OCI-M1 (cell line): ENCODE results near the gene SLC16A7.
"Not testable (repeated sequence)": the region's sequence is repeated elsewhere in the genome, so short reads cannot be mapped to it uniquely, and the experiment has no call there.

ENCODE experiments used
- DNase-seq: peaks from one replicate; lab custom pipeline; 2025; lab: John Stamatoyannopoulos, UW

SLC16A7 gene

GRCh38 chr12:59595883-59596540 is at the start of gene SLC16A7:
Gene SLC16A7 (plus strand): TSS chr12:59596029. CDS start chr12:59704802, 108,773 bp downstream.
- peak; percentile 95 for DNase-seq

GRCh38 chr12:59548930-59549329 is 46.9 kb upstream of the SLC16A7 start:
- no peak for DNase-seq

- DNase-seq = no peak
These were observed 36.1 kb upstream of the SLC16A7 start for GRCh38 chr12:59559696-59560095.

- DNase-seq = no peak
These were observed 25.7 kb upstream of the SLC16A7 start for GRCh38 chr12:59570145-59570544.

GRCh38 chr12:59574406-59574805 is 21.4 kb upstream of the SLC16A7 start:
- DNase-seq = no peak

- DNase-seq = no peak
These were observed 20.0 kb upstream of the SLC16A7 start for GRCh38 chr12:59575826-59576225.

GRCh38 chr12:59578254-59578653 is 17.6 kb upstream of the SLC16A7 start:
- DNase-seq = no peak

GRCh38 chr12:59579631-59580030 is 16.2 kb upstream of the SLC16A7 start:
- no peak for DNase-seq

- DNase-seq = no peak
These were observed 15.8 kb upstream of the SLC16A7 start for GRCh38 chr12:59580050-59580449.

- peak; percentile 44 for DNase-seq
These were observed 12.7 kb upstream of the SLC16A7 start for GRCh38 chr12:59583003-59583712.

GRCh38 chr12:59587710-59588109 is 8.1 kb upstream of the SLC16A7 start:
- DNase-seq = no peak

- no peak for DNase-seq
These were observed 2.1 kb upstream of the SLC16A7 start for GRCh38 chr12:59593761-59594160.

GRCh38 chr12:59594943-59595500 is 807 bp upstream of the SLC16A7 start:
- peak; percentile 66 for DNase-seq

GRCh38 chr12:59595565-59595882 is 305 bp upstream of the SLC16A7 start:
- no peak for DNase-seq

- DNase-seq = peak; percentile 92
These were observed 1.6 kb downstream of the SLC16A7 start for GRCh38 chr12:59597385-59597781.

GRCh38 chr12:59600171-59600570 is 4.3 kb downstream of the SLC16A7 start:
- DNase-seq = peak; percentile 59

- peak; percentile 11 for DNase-seq
These were observed 7.9 kb downstream of the SLC16A7 start for GRCh38 chr12:59603754-59604153.

GRCh38 chr12:59612823-59613434 is 17.1 kb downstream of the SLC16A7 start:
- DNase-seq = not testable (repeated sequence)

GRCh38 chr12:59615392-59616165 is 19.8 kb downstream of the SLC16A7 start:
- peak; percentile 71 for DNase-seq

GRCh38 chr12:59619461-59620240 is 23.8 kb downstream of the SLC16A7 start:
- DNase-seq = peak; percentile 25

- peak; percentile 53 for DNase-seq
These were observed 24.5 kb downstream of the SLC16A7 start for GRCh38 chr12:59620326-59620725.
